Measurements from ENCODE around the gene PHACTR1.
"Not testable (repeated sequence)": the region's sequence is repeated elsewhere in the genome, so short reads cannot be mapped to it uniquely, and the experiment has no call there.

PHACTR1 gene

GRCh38 chr6:12911427-12911826 lies 194.9 kb downstream of the PHACTR1 start:
- no peak for DNase-seq

GRCh38 chr6:12913201-12913600 lies 196.6 kb downstream of the PHACTR1 start:
- DNase-seq: no peak

- no peak for DNase-seq
Measured at GRCh38 chr6:12916006-12916405, 199.4 kb downstream of the PHACTR1 start.

- no peak for DNase-seq
Measured at GRCh38 chr6:12916420-12917136, 200.0 kb downstream of the PHACTR1 start.

GRCh38 chr6:12921467-12921866 lies 204.9 kb downstream of the PHACTR1 start:
- DNase-seq: no peak

GRCh38 chr6:12923644-12924235 lies 207.2 kb downstream of the PHACTR1 start:
- DNase-seq: no peak

- no peak for DNase-seq
Measured at GRCh38 chr6:12924911-12925310, 208.3 kb downstream of the PHACTR1 start.

GRCh38 chr6:12927746-12928145 lies 211.2 kb downstream of the PHACTR1 start:
- no peak for DNase-seq

- DNase-seq: no peak
Measured at GRCh38 chr6:12929678-12930077, 213.1 kb downstream of the PHACTR1 start.

GRCh38 chr6:12931639-12932038 lies 215.1 kb downstream of the PHACTR1 start:
- DNase-seq: no peak

GRCh38 chr6:12935637-12936036 lies 219.1 kb downstream of the PHACTR1 start:
- DNase-seq: no peak

GRCh38 chr6:12937971-12938370 lies 221.4 kb downstream of the PHACTR1 start:
- no peak for DNase-seq

GRCh38 chr6:12939314-12939713 lies 222.7 kb downstream of the PHACTR1 start:
- no peak for DNase-seq

GRCh38 chr6:12941422-12941821 lies 224.9 kb downstream of the PHACTR1 start:
- DNase-seq: peak; percentile 5

GRCh38 chr6:12943549-12943948 lies 227.0 kb downstream of the PHACTR1 start:
- no peak for DNase-seq

- no peak for DNase-seq
Measured at GRCh38 chr6:12944001-12944400, 227.4 kb downstream of the PHACTR1 start.

GRCh38 chr6:12944528-12944927 lies 228.0 kb downstream of the PHACTR1 start:
- DNase-seq: not testable (repeated sequence)

GRCh38 chr6:12947151-12947871 lies 230.7 kb downstream of the PHACTR1 start:
- no peak for DNase-seq

GRCh38 chr6:12947967-12948366 lies 231.4 kb downstream of the PHACTR1 start:
- no peak for DNase-seq

- DNase-seq: no peak
Measured at GRCh38 chr6:12950976-12951375, 234.4 kb downstream of the PHACTR1 start.

- no peak for DNase-seq
Measured at GRCh38 chr6:12951415-12951814, 234.8 kb downstream of the PHACTR1 start.

GRCh38 chr6:12952318-12952717 lies 235.8 kb downstream of the PHACTR1 start:
- no peak for DNase-seq

GRCh38 chr6:12955956-12956355 lies 239.4 kb downstream of the PHACTR1 start:
- DNase-seq: no peak

GRCh38 chr6:12956991-12957320 lies 240.4 kb downstream of the PHACTR1 start:
- no peak for DNase-seq

Data from NK-92 treated with Interleukin-12 subunit alpha and Interleukin-12 subunit beta, amount 100 ng/mL, for 24 hours (cell line).